HG03460 (cell line): ENCODE results near the gene VPS11.
"Not testable (repeated sequence)": the region's sequence is repeated elsewhere in the genome, so short reads cannot be mapped to it uniquely, and the experiment has no call there.

Experiments used
- ATAC-seq: cut with Tn5 transposase; IDR thresholded peaks from one replicate; pipeline ENCODE4 v1.9.1; 2021; ENCODE audit not compliant: unreplicated experiment

The VPS11 gene

GRCh38 chr11:119034813-119035212 is 32.8 kb upstream of the VPS11 start:
- no peak for ATAC-seq

DNA sequence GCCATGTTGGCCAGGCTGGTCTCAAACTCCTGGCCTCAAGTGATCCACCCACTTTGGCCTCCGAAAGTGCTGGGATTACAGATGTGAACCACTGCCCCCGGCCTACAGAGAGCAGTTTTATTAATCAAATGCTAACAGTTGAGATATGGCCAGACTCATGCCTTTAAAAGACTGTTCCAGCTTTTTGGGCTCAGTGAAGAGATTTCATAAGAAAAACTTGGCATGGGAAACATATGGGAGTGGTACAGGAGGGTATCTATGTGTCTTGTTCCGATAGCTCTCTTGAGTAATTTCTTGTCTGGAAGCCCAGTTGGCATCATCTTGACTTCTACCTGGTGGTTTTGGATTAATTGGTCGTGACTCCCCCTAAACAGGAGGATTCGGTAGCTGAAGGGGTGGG is 28.7 kb upstream of the VPS11 start:
- ATAC-seq = no peak

DNA sequence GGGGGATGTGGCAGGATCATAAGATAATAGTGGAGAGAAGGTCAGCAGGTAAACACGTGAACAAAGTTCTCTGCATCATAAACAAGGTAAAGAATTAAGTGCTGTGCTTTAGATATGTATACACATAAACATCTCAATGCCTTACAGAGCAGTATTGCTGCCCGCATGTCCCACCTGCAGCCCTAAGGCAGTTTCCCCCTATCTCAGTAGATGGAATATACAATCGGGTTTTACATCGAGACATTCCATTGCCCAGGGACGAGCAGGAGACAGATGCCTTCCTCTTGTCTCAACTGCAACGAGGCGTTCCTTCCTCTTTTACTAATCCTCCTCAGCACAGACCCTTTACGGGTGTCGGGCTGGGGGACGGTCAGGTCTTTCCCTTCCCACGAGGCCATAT is 28.1 kb upstream of the VPS11 start:
- not testable (repeated sequence) for ATAC-seq

DNA sequence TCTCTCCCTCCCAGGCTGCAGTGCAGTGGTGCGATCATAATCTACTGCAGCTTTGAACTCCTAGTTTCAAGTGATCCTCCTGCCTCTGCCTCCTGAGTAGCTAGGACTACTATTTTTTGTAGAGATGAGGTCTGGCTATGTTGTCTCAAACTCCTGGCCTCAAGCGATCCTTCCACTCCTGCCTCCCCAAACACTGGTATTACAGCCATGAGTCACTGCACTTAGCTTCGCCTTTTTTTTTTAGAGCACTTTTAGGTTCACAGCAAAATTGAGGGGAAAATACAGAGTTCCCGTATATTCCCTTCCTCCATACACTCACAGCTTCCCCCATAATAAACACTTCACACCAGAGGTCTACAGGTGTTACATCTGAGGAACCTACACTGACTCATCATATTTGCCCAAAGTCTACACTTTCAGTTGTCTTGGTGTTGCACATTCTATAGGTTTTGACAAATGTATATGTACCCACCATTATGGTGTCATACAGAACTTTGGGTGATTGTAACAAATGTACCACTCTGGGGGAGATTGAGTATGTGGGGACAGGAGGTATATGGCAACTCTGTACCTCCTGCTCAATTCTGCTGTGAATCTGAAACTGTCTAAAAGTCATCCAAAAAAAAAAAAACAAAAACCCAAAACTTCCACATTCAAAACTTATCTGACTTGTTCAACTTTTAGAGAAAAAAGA is 25.6 kb upstream of the VPS11 start:
- ATAC-seq = no peak

DNA sequence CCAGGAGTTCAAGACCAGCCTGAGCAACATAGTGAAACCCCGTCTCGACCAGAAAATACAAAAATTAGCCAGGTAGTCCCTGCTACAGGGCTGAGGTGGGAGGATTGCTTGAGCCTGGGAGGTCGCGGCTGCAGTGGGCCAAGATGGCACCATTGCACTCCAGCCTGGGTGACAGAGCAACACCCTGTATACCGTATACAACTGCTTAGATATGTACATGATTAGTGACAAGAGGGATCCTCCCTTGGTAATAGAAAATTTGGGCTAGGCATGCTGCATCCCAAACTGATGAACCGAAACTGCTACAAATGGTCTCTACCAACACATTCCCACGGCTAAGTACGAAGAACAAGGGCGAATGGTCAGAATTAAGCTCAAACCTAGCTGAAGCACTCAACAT is 24.7 kb upstream of the VPS11 start:
- no peak for ATAC-seq

DNA sequence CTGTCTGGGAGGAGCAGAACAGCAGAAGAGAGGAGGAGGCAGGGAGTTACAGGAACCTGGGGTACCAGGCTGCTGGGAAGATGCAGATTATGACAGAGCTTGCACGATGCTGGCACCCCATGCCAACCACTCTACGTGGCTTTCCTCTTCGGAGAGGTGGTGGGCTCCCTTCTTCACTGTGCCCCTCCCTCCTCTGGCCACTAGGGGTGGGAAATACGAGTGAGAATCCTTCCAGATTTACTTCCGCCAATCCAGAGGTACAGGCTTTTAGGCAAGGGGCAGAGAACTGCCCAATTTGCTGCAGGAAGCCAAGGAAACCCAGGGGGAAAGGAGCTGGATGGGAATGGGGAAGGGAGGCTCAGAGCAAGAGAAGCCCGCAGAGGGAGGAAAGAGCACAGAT is 22.9 kb upstream of the VPS11 start:
- no peak for ATAC-seq

- ATAC-seq = no peak
Measured at GRCh38 chr11:119046489-119046888, 21.1 kb upstream of the VPS11 start.

DNA sequence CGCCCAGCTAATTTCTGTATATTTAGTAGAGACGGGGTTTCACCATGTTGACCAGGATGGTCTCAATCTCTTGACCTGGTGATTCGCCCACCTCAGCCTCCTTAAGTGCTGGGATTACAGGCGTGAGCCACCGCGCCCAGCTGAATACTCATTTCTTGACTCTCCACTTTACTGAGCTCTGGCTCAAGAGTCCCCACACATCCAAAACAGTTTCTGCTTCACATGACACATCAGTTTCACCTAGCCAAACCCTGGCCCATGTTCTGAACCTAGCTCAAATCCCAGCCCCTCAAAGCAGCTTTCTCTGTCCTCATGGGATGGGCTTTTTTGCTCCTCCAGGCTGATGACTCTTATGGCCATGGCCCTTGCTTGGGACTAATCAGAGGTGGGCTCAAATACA is 20.4 kb upstream of the VPS11 start:
- ATAC-seq = no peak

- no peak for ATAC-seq
Measured at GRCh38 chr11:119048644-119049043, 19.0 kb upstream of the VPS11 start.

GRCh38 chr11:119049081-119049480 is 18.5 kb upstream of the VPS11 start:
- no peak for ATAC-seq

DNA sequence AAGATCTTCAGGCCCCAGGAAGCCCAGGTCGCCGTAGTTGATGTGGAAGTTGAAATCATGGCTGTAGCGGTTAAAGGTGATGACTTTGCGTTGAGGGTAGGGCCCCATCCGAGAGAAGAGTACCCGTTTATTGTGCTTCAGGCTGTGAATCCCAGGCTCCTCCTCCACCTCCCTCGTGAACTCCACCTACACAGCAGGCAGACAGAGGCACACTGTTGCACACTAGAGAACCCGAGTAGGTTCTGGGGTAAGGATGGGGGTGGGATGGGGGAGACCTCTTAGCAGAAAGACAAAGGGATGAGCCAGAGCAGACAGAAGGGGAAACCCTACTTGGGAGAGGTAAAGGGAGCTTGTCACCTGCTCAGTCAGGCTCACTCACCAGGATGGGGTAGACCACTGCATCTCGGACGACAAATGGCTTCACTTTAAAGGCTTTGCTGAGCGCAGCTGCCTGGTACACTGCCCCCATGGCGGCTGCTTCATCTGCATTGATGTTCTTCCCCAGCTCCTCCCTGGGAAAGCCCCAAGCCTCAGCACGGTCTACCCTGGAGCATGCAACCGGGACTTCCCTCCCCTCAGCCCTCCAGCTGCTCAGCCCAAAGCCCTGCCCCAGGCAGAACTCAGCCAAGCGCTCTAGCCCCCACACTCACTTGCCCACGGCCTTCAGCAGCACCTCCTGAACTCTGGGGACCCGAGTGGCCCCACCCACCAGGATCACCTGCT is 16.0 kb upstream of the VPS11 start:
- peak; percentile 56 for ATAC-seq

DNA sequence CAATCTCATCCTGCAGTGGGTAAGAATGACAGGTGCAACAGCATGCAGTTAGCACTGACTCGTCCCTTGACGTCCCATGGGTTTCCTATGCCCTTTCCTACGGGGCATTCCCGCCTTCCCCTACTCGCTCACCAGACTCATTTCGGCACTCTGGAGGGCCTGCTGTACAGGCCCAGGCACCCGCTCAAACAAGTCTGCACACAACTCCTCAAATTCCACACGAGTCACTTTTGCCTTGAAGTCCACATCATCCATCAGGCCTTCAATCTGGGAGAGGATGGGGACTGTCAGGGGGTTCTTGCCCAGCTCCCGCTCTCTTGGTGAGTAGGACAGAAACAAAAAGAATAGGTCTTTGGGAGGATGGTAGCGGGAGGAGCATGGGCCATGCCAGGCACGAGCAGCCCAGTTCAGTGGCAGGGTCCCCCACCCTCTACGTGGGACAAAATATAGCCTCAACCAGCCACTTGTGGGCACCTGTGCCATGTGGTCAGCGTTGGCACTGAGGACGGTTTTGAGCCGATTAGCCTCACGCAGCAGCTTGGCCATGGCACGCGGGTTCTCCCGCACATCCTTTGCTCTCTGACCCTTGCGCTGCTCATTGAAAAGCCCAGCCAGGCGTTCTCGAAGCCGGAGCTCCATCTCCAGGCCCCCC is 15.3 kb upstream of the VPS11 start:
- peak; percentile 3 for ATAC-seq

DNA sequence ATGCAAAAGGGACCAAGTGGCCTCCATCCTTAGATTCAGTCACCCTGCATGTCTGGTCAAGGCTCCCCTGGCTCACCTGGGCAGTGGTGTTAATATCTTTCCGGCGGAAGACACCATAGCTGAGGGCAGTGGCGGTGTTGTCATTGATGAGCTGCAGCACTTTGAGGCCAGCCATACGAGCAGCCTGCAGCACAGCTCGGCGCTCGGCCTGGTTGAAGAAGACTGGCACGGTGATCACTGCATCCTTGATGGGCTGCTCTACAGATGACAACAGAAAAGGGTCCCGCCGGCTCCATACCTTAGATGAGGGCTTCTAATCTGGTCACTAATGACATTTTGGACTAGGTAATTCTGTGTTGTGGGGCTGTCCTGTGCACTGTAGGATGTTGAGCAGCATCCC is 13.2 kb upstream of the VPS11 start:
- no peak for ATAC-seq

- ATAC-seq = no peak
Measured at GRCh38 chr11:119055901-119056300, 11.7 kb upstream of the VPS11 start.

DNA sequence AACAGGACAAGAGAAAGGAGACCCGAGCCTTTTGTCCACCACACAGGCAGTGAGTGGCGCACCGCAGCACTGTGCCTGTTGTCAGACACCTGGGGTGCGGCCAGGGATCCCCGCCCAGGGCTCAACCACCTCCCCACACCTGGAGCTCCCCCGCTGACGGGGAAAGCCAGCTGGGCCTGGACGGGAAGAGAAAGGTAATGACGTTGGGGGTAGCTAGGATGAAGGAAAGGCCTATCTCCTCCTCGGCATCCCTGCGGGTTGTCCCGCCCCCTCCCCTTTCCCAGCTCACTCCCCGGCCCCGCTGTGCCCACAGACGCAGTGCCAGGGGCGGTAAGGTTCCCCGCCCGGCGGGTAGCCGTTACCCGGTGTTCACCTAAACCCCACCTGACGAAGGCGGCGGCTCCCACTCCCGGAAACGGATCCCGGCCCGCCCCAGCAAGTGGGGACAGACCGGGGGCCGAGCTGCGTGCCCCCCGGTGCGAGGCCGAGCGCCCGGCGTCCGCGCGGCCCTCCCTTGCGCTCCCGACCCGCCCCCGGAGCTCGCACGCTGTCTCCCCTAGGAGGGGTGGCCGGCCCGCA is 11.1 kb upstream of the VPS11 start:
- peak; percentile 2 for ATAC-seq

DNA sequence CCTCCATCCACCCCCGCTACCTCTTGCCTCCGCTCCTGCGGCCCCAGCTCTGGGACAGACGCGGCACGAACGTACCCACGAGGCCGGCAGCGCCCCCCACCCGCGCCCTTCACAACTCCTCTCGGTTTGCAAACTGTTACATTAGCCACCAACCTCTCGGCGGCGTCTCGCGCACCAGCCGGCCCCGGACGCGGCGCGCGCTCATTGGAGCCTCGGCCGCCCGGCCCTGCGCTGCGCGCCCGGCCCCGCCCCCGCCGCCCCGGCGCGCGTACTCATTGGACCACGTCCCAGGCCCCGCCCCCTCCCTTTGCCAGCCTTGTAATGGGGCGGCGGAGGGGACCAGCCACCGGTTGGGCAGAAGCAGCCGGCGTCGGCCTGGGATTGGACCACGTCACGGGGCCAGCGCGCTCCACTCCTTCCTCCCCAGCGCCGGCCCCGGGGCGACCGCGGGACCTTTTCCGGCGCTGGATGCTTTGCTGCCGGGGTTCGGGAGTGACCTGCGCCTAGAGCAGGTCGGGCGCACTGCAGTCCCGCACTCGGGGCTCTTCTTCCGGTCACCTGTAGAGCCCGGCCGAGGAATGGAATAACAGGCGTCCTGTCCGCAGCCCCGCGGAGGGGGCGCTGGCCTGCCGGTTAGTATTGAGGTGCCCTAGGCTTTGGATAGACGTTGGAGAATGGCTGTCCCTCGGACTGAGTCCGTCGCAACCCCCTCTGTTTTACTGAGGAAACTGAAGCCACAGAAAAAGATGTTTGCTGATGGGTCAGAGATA is 10.4 kb upstream of the VPS11 start, which contains the start of gene HYOU1:
HYOU1 (minus strand) TSS at position 206 of the 770 bp plus-strand sequence. CDS start 1,045 bp downstream, outside the sequence.
- ATAC-seq = peak; percentile 89

GRCh38 chr11:119059128-119059527 is 8.5 kb upstream of the VPS11 start:
- ATAC-seq = not testable (repeated sequence)

DNA sequence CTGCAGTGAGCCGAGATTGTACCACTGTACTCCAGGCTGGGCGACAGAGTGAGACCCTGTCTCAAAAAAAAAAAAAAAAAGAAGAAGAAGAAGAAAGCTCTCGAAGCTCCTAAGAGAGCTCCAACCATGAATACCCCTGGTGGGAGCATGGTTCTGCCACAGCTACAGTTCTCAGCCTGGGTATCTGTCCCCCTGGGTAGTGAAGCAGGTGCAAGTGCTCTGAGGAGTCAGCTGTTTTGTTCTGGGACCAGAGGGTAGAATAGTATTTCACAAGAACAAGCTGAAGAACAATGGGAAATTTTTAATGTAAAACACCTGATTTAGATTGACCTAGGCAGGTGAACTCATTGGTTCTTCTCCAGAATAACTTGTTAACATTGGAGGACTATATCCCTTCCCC is 6.4 kb upstream of the VPS11 start:
- ATAC-seq = no peak

DNA sequence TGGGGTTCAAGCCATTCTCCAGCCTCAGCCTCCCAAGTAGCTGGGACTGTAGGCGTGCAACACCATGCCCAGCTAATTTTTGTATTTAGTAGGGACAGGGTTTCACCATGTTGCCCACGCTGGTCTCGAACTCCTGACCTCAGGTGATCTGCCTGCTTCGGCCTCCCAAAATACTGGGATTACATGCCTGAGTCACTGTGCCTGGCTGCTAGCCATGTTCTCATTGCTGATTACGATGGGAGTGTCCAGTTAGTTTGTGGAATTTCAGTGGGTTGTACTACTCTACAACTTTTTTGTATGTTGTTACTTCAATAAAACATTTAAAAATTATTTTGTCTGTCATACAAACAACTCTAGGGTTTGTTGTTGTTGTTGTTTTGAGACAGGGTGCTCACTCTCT is 4.8 kb upstream of the VPS11 start:
- ATAC-seq = no peak

- ATAC-seq = no peak
Measured at GRCh38 chr11:119065369-119065768, 2.2 kb upstream of the VPS11 start.

- ATAC-seq = no peak
Measured at GRCh38 chr11:119077839-119078238, 10.2 kb downstream of the VPS11 start.
